Measurements from ENCODE around the gene SYTL3. TPM values are rescaled to one million over a fixed set of nuclear protein-coding genes. Genes with fewer than 3 reads are reported as not detected.

SYTL3 gene
- polyA plus RNA-seq, 4 donors = 3.2 to 4.6 (median 3.8) TPM

GRCh38 chr6:158808442-158808833 lies 158.6 kb downstream of the SYTL3 start:
- DNase-seq (ENCODE audit: low read depth in 4 of 4, low spot score in 3 of 4) = no peak

GRCh38 chr6:158808941-158809678 lies 159.3 kb downstream of the SYTL3 start:
- no peak for DNase-seq (ENCODE audit: low read depth in 4 of 4, low spot score in 3 of 4)

DNA sequence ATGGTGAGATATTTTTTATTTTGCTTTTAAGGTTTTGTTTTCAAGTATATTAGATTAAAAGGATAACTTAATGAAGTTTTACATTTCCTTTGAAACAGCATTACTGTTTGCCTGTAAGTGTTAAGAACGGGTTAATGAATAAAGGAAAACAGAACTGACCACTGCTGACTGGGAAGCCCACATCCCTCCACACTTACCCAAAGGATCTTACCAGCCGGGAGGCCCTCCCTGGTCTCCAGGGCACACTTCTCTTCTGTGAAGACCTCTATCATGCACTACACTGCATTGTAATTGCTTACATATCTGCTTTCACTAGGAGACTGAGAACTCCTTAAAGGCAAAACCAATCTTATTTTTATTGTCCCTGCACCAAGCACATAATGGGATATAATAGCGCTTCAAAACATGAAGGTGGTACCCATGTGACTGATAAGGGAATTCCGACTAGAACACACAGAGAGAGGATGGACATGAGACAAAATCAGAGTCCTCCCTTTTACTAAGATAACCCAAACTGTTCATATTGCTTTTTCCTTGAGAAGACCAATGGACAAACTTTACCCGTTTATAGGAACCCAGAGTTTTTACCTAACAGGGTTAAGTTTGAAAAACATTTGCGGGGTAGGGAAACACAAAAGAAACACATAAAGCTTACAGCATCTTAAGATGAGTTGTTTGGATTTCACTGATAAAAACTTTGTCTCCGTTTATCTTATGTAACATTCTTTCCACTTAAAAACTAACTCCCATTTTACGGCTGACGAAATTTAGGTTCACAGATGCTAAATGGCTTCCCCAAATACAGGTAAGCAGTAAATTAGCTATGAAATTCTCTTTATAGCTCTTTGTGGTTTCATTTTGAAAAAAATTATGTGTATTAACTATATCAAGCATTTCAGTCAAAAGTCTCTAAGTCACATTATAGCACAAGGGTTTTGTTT lies 160.6 kb downstream of the SYTL3 start:
- DNase-seq (ENCODE audit: low read depth in 4 of 4, low spot score in 3 of 4) = no peak

GRCh38 chr6:158812611-158813010 lies 162.8 kb downstream of the SYTL3 start:
- DNase-seq (ENCODE audit: low read depth in 4 of 4, low spot score in 3 of 4) = no peak

DNA sequence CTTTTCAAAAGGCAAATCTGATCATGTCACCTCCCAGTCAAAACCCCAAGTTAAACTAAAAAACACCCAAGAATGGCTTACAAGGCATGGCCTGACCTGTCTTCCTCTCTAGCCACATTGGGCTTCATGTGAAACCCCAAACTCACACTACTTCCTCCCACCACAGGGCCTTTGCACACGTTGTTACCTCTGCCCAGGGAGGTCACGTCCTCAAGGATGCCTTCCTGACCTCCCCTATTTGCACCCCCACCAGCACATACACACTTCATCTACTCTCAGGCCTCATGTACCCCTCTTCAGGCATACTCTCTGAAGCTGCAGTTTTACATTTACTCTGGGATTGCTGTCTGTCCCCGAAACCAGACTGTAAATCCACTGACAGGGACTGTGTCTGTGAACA lies 163.2 kb downstream of the SYTL3 start:
- DNase-seq (ENCODE audit: low read depth in 4 of 4, low spot score in 3 of 4) = no peak

Other genes with a start within 250 kb of the SYTL3 start
- 10 to 100 TPM; 22.3 to 26.3 (median 25.6) TPM for gene TMEM181, start 90.0 kb upstream of the SYTL3 start, polyA plus RNA-seq (ENCODE audit: insufficient read length in 4 of 4)
- 100 to 1,000 TPM; 166 to 182 (median 170) TPM for gene DYNLT1, start 5.3 kb upstream of the SYTL3 start, polyA plus RNA-seq (ENCODE audit: insufficient read length in 4 of 4)
- gene EZR, start 169.3 kb downstream of the SYTL3 start, polyA plus RNA-seq (ENCODE audit: insufficient read length in 4 of 4) = 100 to 1,000 TPM; 260 to 274 (median 264) TPM